Fibroblast of lung (primary cell): ENCODE results near the gene MRC1. TPM values are rescaled to one million over a fixed set of nuclear protein-coding genes. Genes with fewer than 3 reads are reported as not detected.

Experiments used
- DNase-seq, 2 donors: peaks; one replicate each; pipeline versions ENCODE4 v3.0.0 to v3.0.0-alpha.2; 2010; ENCODE audit warnings: low read depth in 2 of 2
- H2AFZ ChIP-seq: 2 replicates; pipeline ENCODE4 v1.5.1; 2012; ENCODE audit warnings: low read length, control low read depth, inconsistent platforms
- H3K27ac ChIP-seq: 2 replicates; pipeline ENCODE4 v1.5.1; 2011; ENCODE audit warnings: low read length, control low read depth; ENCODE audit not compliant: insufficient read depth
- H3K27me3 ChIP-seq: 2 replicates; pipeline ENCODE4 v1.5.1; 2011; ENCODE audit warnings: mild to moderate bottlenecking, low read length; ENCODE audit not compliant: control insufficient read depth, insufficient read depth
- H3K36me3 ChIP-seq: 2 replicates; pipeline ENCODE4 v1.5.1; 2011; ENCODE audit warnings: low read length; ENCODE audit not compliant: control insufficient read depth, insufficient read depth
- H3K4me1 ChIP-seq: 2 replicates; pipeline ENCODE4 v1.5.1; 2011; ENCODE audit warnings: low read length; ENCODE audit not compliant: control insufficient read depth, insufficient read depth; ENCODE audit errors: extremely low read depth
- H3K4me2 ChIP-seq: 2 replicates; pipeline ENCODE4 v1.5.1; 2011; ENCODE audit warnings: low read length, control low read depth; ENCODE audit not compliant: insufficient read depth; ENCODE audit errors: extremely low read depth
- H3K4me3 ChIP-seq, 4 experiments: fragments of 200-600 bp in 1 of 4; sonication (generic) in 1 of 4; replicated peaks in 1 of 4; 2 replicates each; pipeline ENCODE4 v1.5.1; 2011 to 2016; ENCODE audit warnings: low read length in 4 of 4, low read depth in 3 of 4, mild to moderate bottlenecking in 3 of 4, control low read depth in 2 of 4, inconsistent platforms in 1 of 4, mixed read lengths in 1 of 4; ENCODE audit not compliant: insufficient read depth in 1 of 4; ENCODE audit errors: control extremely low read depth in 1 of 4
- H3K79me2 ChIP-seq: 2 replicates; pipeline ENCODE4 v1.5.1; 2012; ENCODE audit warnings: mild to moderate bottlenecking, low read length, inconsistent platforms; ENCODE audit not compliant: control insufficient read depth, insufficient read depth
- H3K9ac ChIP-seq: 2 replicates; pipeline ENCODE4 v1.5.1; 2011; ENCODE audit warnings: mild to moderate bottlenecking, low read length, control low read depth; ENCODE audit not compliant: insufficient read depth
- H3K9me3 ChIP-seq: 2 replicates; pipeline ENCODE4 v1.5.1; 2012; ENCODE audit warnings: low read depth, low read length; ENCODE audit not compliant: control insufficient read depth, insufficient read depth
- H4K20me1 ChIP-seq: 2 replicates; pipeline ENCODE4 v1.5.1; 2011; ENCODE audit warnings: low read length; ENCODE audit not compliant: control insufficient read depth, insufficient read depth; ENCODE audit errors: extremely low read depth
- EZH2 ChIP-seq: IDR thresholded peaks from 2 replicates; pipeline ENCODE4 v1.5.1; 2012; ENCODE audit warnings: low read length, control low read depth, mild to moderate bottlenecking; ENCODE audit errors: missing control alignments
- polyA plus RNA-seq, 2 donors: library from polyadenylated mRNA; depleted of rRNA in 1 of 2; stranded (reverse) in 1 of 2; unstranded in 1 of 2; fragments of >200 nt; gene quantifications; 2 replicates each; pipeline ENCODE4 v1.2.1, GENCODE V29; 2011 to 2012; ENCODE audit warnings: missing spikeins in 1 of 2
- total RNA-seq: library from RNA; depleted of rRNA; stranded (reverse); fragments of >200 nt; gene quantifications from 2 replicates; pipeline ENCODE4 v1.2.1, GENCODE V29; 2014
- TF ChIP-seq, protein P1 (sequence below), 2 donors: IDR thresholded peaks in 1 of 2; conservative IDR thresholded peaks in 1 of 2; 1 replicate in 1 of 2; 2 replicates in 1 of 2; pipeline ENCODE4 v1.5.1; 2011 to 2012; ENCODE audit warnings: low read length in 2 of 2, control low read depth in 1 of 2, inconsistent platforms in 1 of 2, low read depth in 1 of 2, mild to moderate bottlenecking in 1 of 2

MRC1 gene
- total and polyA plus RNA-seq, 2 donors (not counting 1 experiment from before 2014, with no cell fraction given) = 0.01 TPM; not detected in 1

DNA sequence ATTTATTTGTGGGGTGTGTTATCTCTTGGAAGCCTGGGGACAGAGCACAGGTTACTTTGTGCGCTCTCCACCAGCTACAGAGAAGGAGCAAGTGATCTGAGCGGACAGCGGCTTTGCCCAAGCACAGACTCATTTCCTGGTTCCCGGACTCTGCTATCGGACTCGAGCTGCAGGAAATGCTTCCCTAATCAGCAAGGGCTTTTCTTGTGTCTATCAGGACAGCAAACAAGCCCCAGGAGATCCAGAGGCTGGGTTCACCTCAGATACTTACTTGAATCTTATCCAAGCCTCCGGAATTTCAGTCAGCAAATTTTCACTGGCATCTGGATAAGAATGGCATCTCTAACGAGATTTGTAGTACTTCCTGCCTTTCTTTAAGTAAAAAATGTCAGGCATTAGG lies 27.8 kb downstream of the MRC1 start:
- H3K9ac ChIP-seq = no peak overlapping the region
- H3K79me2 ChIP-seq = no peaks in the 10 kb centered on the region
- no peaks in the 10 kb centered on the region for H3K9me3 ChIP-seq
- H3K4me2 ChIP-seq = peak overlapping the region; percentile 69
- H3K27ac ChIP-seq = no peak overlapping the region
- H3K4me1 ChIP-seq = peaks cover 6% of the 10 kb centered on the region
- peak overlapping the region; percentile 6 to 64 (median 45) for H3K4me3 ChIP-seq
- peak; percentile 54 to 83 for DNase-seq
- H2AFZ ChIP-seq = peak overlapping the region; percentile 92
- no peaks in the 10 kb centered on the region for H3K27me3 ChIP-seq
- TF ChIP-seq, protein P1, sequence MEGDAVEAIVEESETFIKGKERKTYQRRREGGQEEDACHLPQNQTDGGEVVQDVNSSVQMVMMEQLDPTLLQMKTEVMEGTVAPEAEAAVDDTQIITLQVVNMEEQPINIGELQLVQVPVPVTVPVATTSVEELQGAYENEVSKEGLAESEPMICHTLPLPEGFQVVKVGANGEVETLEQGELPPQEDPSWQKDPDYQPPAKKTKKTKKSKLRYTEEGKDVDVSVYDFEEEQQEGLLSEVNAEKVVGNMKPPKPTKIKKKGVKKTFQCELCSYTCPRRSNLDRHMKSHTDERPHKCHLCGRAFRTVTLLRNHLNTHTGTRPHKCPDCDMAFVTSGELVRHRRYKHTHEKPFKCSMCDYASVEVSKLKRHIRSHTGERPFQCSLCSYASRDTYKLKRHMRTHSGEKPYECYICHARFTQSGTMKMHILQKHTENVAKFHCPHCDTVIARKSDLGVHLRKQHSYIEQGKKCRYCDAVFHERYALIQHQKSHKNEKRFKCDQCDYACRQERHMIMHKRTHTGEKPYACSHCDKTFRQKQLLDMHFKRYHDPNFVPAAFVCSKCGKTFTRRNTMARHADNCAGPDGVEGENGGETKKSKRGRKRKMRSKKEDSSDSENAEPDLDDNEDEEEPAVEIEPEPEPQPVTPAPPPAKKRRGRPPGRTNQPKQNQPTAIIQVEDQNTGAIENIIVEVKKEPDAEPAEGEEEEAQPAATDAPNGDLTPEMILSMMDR (conservative IDR thresholded peaks at IDR 0.05 in 1 of 2, IDR thresholded peaks at IDR 0.05 in 1 of 2; ENCODE audit: low read depth in 1 of 2, low read length in 2 of 2) = no peak
- TF ChIP-seq EZH2 = no peak
- no peaks in the 10 kb centered on the region for H4K20me1 ChIP-seq
- H3K36me3 ChIP-seq = no peaks in the 10 kb centered on the region

DNA sequence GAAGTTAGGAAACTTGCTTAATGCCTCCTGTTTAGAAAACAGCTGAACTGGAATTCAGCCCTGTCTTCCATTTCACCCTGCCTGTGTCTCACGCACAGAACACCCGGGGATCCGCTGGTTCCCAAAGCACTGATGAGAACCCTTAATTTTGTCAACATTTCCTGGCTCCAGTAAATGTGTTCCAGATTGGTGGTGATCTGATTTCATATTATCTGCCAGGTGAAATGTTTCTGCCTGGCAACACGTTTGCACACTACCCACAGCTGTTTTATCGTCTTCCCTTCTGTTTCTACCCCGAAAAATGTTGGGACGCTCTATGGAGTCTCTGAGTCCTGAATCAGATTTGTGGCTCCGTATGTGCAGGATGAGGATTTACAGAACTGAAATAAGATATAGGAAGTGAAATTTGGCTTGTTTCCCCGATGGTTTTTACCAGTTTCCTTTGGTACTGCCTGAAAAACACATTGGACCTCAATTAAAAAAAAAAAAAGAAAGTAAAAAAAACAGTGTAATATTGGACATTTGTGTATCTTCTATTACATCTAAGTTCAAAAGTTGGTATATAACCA lies 29.0 kb downstream of the MRC1 start:
- no peak overlapping the region for H3K27ac ChIP-seq
- no peaks in the 10 kb centered on the region for H3K27me3 ChIP-seq
- H2AFZ ChIP-seq = peak overlapping the region; percentile 39
- no peak overlapping the region for H3K4me2 ChIP-seq
- H4K20me1 ChIP-seq = no peaks in the 10 kb centered on the region
- no peaks in the 10 kb centered on the region for H3K36me3 ChIP-seq
- no peak for DNase-seq
- no peaks in the 10 kb centered on the region for H3K79me2 ChIP-seq
- H3K4me3 ChIP-seq = no peak overlapping the region
- H3K9me3 ChIP-seq = no peaks in the 10 kb centered on the region
- H3K9ac ChIP-seq = no peak overlapping the region
- peaks cover 6% of the 10 kb centered on the region for H3K4me1 ChIP-seq
- TF ChIP-seq, protein P1 (conservative IDR thresholded peaks at IDR 0.05 in 1 of 2, IDR thresholded peaks at IDR 0.05 in 1 of 2; ENCODE audit: low read depth in 1 of 2, low read length in 2 of 2) = no peak
- TF ChIP-seq EZH2 = no peak

DNA sequence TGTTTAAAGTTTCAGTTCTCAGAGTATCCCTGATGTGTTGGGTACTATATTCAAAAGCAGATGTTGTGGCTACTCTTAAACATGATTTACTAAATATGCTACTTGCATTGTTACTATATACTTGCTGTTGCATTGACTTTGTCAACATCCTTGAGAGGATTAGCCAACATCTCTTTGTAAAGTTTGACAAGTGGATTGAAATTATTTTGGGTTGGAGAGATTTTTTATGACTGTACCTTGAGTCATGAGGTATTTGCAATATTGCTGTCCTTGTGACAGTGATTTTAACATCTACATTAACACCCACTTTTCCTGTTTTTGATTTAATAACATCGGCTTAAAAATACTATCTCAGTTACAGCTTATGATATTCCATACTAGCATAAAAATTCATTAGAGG lies 31.9 kb downstream of the MRC1 start:
- TF ChIP-seq, protein P1 (conservative IDR thresholded peaks at IDR 0.05 in 1 of 2, IDR thresholded peaks at IDR 0.05 in 1 of 2; ENCODE audit: low read depth in 1 of 2, low read length in 2 of 2) = no peak
- TF ChIP-seq EZH2 = no peak
- H3K4me2 ChIP-seq = no peak overlapping the region

More for the DNA sequence above, 31.9 kb downstream of the MRC1 start:
- Histone ChIP-seq H4K20me1 (no peaks in the 10 kb centered on the region), H3K79me2 (no peaks in the 10 kb centered on the region), H3K4me3 (no peak overlapping the region), H3K4me1 (peaks cover 3% of the 10 kb centered on the region), H3K36me3 (no peaks in the 10 kb centered on the region), H3K9ac (no peak overlapping the region), H3K27ac (no peak overlapping the region), H3K27me3 (no peaks in the 10 kb centered on the region), H2AFZ (no peak overlapping the region), H3K9me3 (no peaks in the 10 kb centered on the region)
- peak in 1 of 2 donors; percentile 1 for DNase-seq
